B cell (primary cell): Measurements from ENCODE around the gene SDK2. TPM values are rescaled to one million over a fixed set of nuclear protein-coding genes. Genes with fewer than 3 reads are reported as not detected.

Source experiments
- ATAC-seq: fragments of 200-7000 bp; cut with Tn5 transposase; one replicate; pipeline ENCODE4 v1.10.0; 2021; ENCODE audit warnings: low read depth, mild to moderate bottlenecking, moderate number of reproducible peaks, moderate library complexity
- CTCF ChIA-PET: fragments of 350-600 bp; sonication (Branson Sonifier 250); formaldehyde crosslinking; loops from one replicate; lab custom pipeline; 2021; ENCODE audit warnings: antibody characterized with exemption, inconsistent platforms; lab: Charles Lee
- POLR2A ChIA-PET: fragments of 350-600 bp; sonication (Branson Sonifier 250); formaldehyde crosslinking; loops from one replicate; lab custom pipeline; 2021; ENCODE audit warnings: antibody characterized with exemption; lab: Charles Lee
- DNase-seq: peaks from one replicate; pipeline ENCODE4 v3.0.0; 2013
- H2AFZ ChIP-seq: 2 replicates; pipeline ENCODE4 v1.6.1; 2012; ENCODE audit warnings: mild to moderate bottlenecking, low read depth, low read length; ENCODE audit not compliant: insufficient read depth, poor library complexity, severe bottlenecking
- H3K27ac ChIP-seq, 2 donors: 1 replicate in 1 of 2; 2 replicates in 1 of 2; pipeline ENCODE4 v1.5.1; 2012 to 2013; ENCODE audit warnings: low read length in 2 of 2, mild to moderate bottlenecking in 2 of 2, moderate library complexity in 1 of 2
- H3K27me3 ChIP-seq, 4 experiments: fragments of 200-600 bp in 1 of 4; sonication (generic) in 1 of 4; replicated peaks in 1 of 4; 1 replicate in 2 of 4; 2 replicates in 2 of 4; pipeline versions ENCODE4 v1.6.1 to v1.7.0; 2013 to 2016; ENCODE audit warnings: low read length in 3 of 4, mild to moderate bottlenecking in 2 of 4, mixed read lengths in 1 of 4, moderate library complexity in 1 of 4; ENCODE audit not compliant: insufficient read depth in 4 of 4, control insufficient read depth in 3 of 4; ENCODE audit errors: control extremely low read depth in 1 of 4
- H3K36me3 ChIP-seq, 2 experiments: replicated peaks in 1 of 2; 1 replicate in 1 of 2; 2 replicates in 1 of 2; pipeline versions ENCODE4 v1.6.1 to v1.7.1; 2013; ENCODE audit warnings: low read length in 1 of 2; ENCODE audit not compliant: insufficient read depth in 2 of 2, control insufficient read depth in 1 of 2; ENCODE audit errors: control extremely low read depth in 1 of 2, extremely low read depth in 1 of 2
- H3K4me1 ChIP-seq, 2 donors: fragments of 200-600 bp in 1 of 2; sonication (generic) in 1 of 2; 1 replicate in 1 of 2; 2 replicates in 1 of 2; pipeline versions ENCODE4 v1.5.1 to v1.6.1; 2013 to 2017; ENCODE audit warnings: low read length in 2 of 2; ENCODE audit not compliant: control insufficient read depth in 2 of 2, insufficient read depth in 2 of 2
- H3K4me2 ChIP-seq: replicated peaks from 2 replicates; pipeline ENCODE3; 2012; ENCODE audit warnings: mild to moderate bottlenecking, low read depth, low read length; ENCODE audit not compliant: poor library complexity, severe bottlenecking
- H3K4me3 ChIP-seq, 5 experiments: fragments of 200-600 bp in 1 of 5; sonication (generic) in 1 of 5; 1 replicate in 3 of 5; 2 replicates in 2 of 5; pipeline versions ENCODE4 v1.5.1 to v1.7.0; 2011 to 2016; ENCODE audit warnings: low read length in 4 of 5, mild to moderate bottlenecking in 4 of 5, low read depth in 2 of 5, control low read depth in 1 of 5, moderate library complexity in 1 of 5; ENCODE audit not compliant: insufficient read depth in 1 of 5; ENCODE audit errors: control extremely low read depth in 1 of 5, extremely low read depth in 1 of 5
- H3K79me2 ChIP-seq: fragments of 200-600 bp; sonication (generic); one replicate; pipeline ENCODE4 v1.6.0; 2016; ENCODE audit warnings: low read length; ENCODE audit not compliant: control insufficient read depth, insufficient read depth
- H3K9ac ChIP-seq: fragments of 200-600 bp; sonication (generic); 2 replicates; pipeline ENCODE4 v1.6.1; 2017; ENCODE audit warnings: mild to moderate bottlenecking, low read length, moderate library complexity
- H3K9me3 ChIP-seq, 3 donors: one replicate each; pipeline versions ENCODE4 v1.6.1 to v1.7.1; 2013; ENCODE audit warnings: low read length in 2 of 3; ENCODE audit not compliant: control insufficient read depth in 2 of 3, insufficient read depth in 1 of 3; ENCODE audit errors: control extremely low read depth in 1 of 3
- H4K20me1 ChIP-seq: 2 replicates; pipeline ENCODE4 v1.6.0; 2012; ENCODE audit warnings: mild to moderate bottlenecking, low read length; ENCODE audit not compliant: insufficient read depth, control insufficient read depth, poor library complexity, severe bottlenecking
- H3K27ac Mint-ChIP-seq: one replicate; pipeline ENCODE4 v1.8.0; 2021; ENCODE audit warnings: mixed read lengths
- H3K27me3 Mint-ChIP-seq: one replicate; pipeline ENCODE4 v1.8.0; 2021; ENCODE audit warnings: mixed read lengths
- H3K4me1 Mint-ChIP-seq: one replicate; pipeline ENCODE4 v1.8.0; 2021; ENCODE audit warnings: mixed read lengths
- H3K4me3 Mint-ChIP-seq: one replicate; pipeline ENCODE4 v1.8.0; 2021; ENCODE audit warnings: mixed read lengths
- H3K9me3 Mint-ChIP-seq: one replicate; pipeline ENCODE4 v1.8.0; 2022; ENCODE audit warnings: mixed read lengths; ENCODE audit not compliant: insufficient read depth
- CTCF ChIP-seq: fragments of 200-600 bp; IDR thresholded peaks from one replicate; pipeline ENCODE4 v1.8.0; 2022; ENCODE audit warnings: antibody characterized with exemption, mild to moderate bottlenecking
- EZH2 ChIP-seq: IDR thresholded peaks from 2 replicates; pipeline ENCODE4 v1.6.1; 2012; ENCODE audit warnings: borderline replicate concordance, low read depth, mild to moderate bottlenecking, moderate library complexity, low read length; ENCODE audit not compliant: insufficient read depth, poor library complexity, severe bottlenecking
- WGBS: methylation state at CpG from one replicate; pipeline ENCODE4 v1.1.5; 2013; ENCODE audit warnings: missing lambda C conversion rate; ENCODE audit not compliant: insufficient coverage; 5-methylcytosine and 5-hydroxymethylcytosine counted together
- intact Hi-C: fragments of 100-400 bp; cut with micrococcal nuclease; formaldehyde crosslinking; loops from one replicate; pipeline ENCODE4 v1.10.0; 2022
- polyA plus RNA-seq: library from polyadenylated mRNA; depleted of rRNA; stranded (reverse); fragments of >200 nt; gene quantifications from 2 replicates; pipeline ENCODE4 v1.2.3, GENCODE V29; 2012
- total RNA-seq, 2 donors: library from RNA; stranded (reverse); fragments of 120-200 nt in 1 of 2; gene quantifications; 1 replicate in 1 of 2; 2 replicates in 1 of 2; pipeline versions ENCODE4 v1.2.3 to v1.2.4, GENCODE V29; 2013 to 2022

Gene SDK2
- total and polyA plus RNA-seq, 2 donors (not counting 1 experiment from before 2014, with no cell fraction given): 3.2 to 13.0 TPM

- Histone ChIP-seq H4K20me1 (no peaks in the 10 kb centered on the region), H3K79me2 (no peaks in the 10 kb centered on the region), H2AFZ (no peak overlapping the region), H3K4me2 (no peak overlapping the region), H3K27ac (no peak overlapping the region), H3K9me3 (no peaks in the 10 kb centered on the region), H3K4me1 (no peaks in the 10 kb centered on the region), H3K27me3 (no peaks in the 10 kb centered on the region), H3K4me3 (no peak overlapping the region), H3K36me3 (peaks cover 0 to 9% of the 10 kb centered on the region in 2 experiments), H3K9ac (no peak overlapping the region)
- ATAC-seq (no peak), DNase-seq (no peak)
- Mint-ChIP-seq H3K4me1 (no peaks in the 10 kb centered on the region), H3K4me3 (no peak overlapping the region), H3K27me3 (no peaks in the 10 kb centered on the region), H3K9me3 (no peaks in the 10 kb centered on the region), H3K27ac (no peak overlapping the region)
- ChIA-PET CTCF (interaction anchor here (1.6 kb wide), 1 partner anchor 9 kb away, joined by 4 read pairs; no protein-coding TSS in a partner anchor), POLR2A (no interaction called here)
- no peak for TF ChIP-seq EZH2
- TF ChIP-seq CTCF: no peak
- intact Hi-C loops: no loop called here
- WGBS: 88% methylated on average over 24 of the region's 29 CpGs
Observed at GRCh38 chr17:73360961-73361761, 283.1 kb downstream of the SDK2 start.

GRCh38 chr17:73359987-73360410, 284.2 kb downstream of the SDK2 start:
- ChIA-PET POLR2A (no interaction called here), CTCF (no interaction called here)
- H3K9me3 Mint-ChIP-seq: no peaks in the 10 kb centered on the region
- intact Hi-C loops: no loop called here
- no peaks in the 10 kb centered on the region for H3K9me3 ChIP-seq
- H3K4me1 Mint-ChIP-seq: no peaks in the 10 kb centered on the region
- no peak for TF ChIP-seq EZH2
- TF ChIP-seq CTCF: no peak
- H4K20me1 ChIP-seq: no peaks in the 10 kb centered on the region
- H3K4me3 Mint-ChIP-seq: no peak overlapping the region
- H3K79me2 ChIP-seq: no peaks in the 10 kb centered on the region
- ATAC-seq (no peak), DNase-seq (no peak)
- no peaks in the 10 kb centered on the region for H3K27me3 ChIP-seq
- WGBS: 95% methylated on average over 7 of the region's 7 CpGs
- H3K27ac Mint-ChIP-seq: no peak overlapping the region
- peaks cover 0 to 1% of the 10 kb centered on the region in 2 experiments for H3K36me3 ChIP-seq
- no peaks in the 10 kb centered on the region for H3K27me3 Mint-ChIP-seq
- no peaks in the 10 kb centered on the region for H3K4me1 ChIP-seq
- no peak overlapping the region for H2AFZ ChIP-seq
- H3K4me3 ChIP-seq: no peak overlapping the region
- H3K27ac ChIP-seq: no peak overlapping the region
- no peak overlapping the region for H3K4me2 ChIP-seq
- no peak overlapping the region for H3K9ac ChIP-seq
